H9 (cell line): ENCODE results near the gene AK8. TPM values are rescaled to one million over a fixed set of nuclear protein-coding genes. Genes with fewer than 3 reads are reported as not detected.

Experiments used
- DNase-seq: peaks from one replicate; pipeline ENCODE4 v3.0.0-alpha.2; 2017
- H2AFZ ChIP-seq: one replicate; pipeline ENCODE4 v1.6.1; 2013; ENCODE audit warnings: mild to moderate bottlenecking, low read length, control low read depth, moderate library complexity
- H2AK5ac ChIP-seq: 2 replicates; pipeline ENCODE4 v1.6.1; 2013; ENCODE audit warnings: low read length, control low read depth, mixed read lengths; ENCODE audit not compliant: insufficient read length
- H2BK120ac ChIP-seq: one replicate; pipeline ENCODE4 v1.6.1; 2013; ENCODE audit warnings: low read depth, mild to moderate bottlenecking, low read length, control low read depth, inconsistent platforms; ENCODE audit not compliant: poor library complexity, severe bottlenecking
- H2BK12ac ChIP-seq: 2 replicates; pipeline ENCODE4 v1.6.1; 2013; ENCODE audit warnings: low read length, control low read depth, mixed read lengths, low read depth; ENCODE audit not compliant: insufficient read length
- H2BK15ac ChIP-seq: 2 replicates; pipeline ENCODE4 v1.6.1; 2013; ENCODE audit warnings: low read depth, low read length, control low read depth
- H2BK20ac ChIP-seq: one replicate; pipeline ENCODE4 v1.6.1; 2013; ENCODE audit warnings: low read depth, mild to moderate bottlenecking, low read length, control low read depth, inconsistent platforms; ENCODE audit not compliant: poor library complexity, severe bottlenecking
- H2BK5ac ChIP-seq: 2 replicates; pipeline ENCODE4 v1.6.1; 2013; ENCODE audit warnings: low read length, control low read depth, mixed read lengths; ENCODE audit not compliant: insufficient read length
- H3K14ac ChIP-seq: 2 replicates; pipeline ENCODE4 v1.6.1; 2013; ENCODE audit warnings: low read length, control low read depth; ENCODE audit not compliant: insufficient read depth
- H3K18ac ChIP-seq: 2 replicates; pipeline ENCODE4 v1.6.1; 2013; ENCODE audit warnings: low read depth, mild to moderate bottlenecking, mixed read lengths, low read length, control low read depth; ENCODE audit not compliant: insufficient read length
- H3K23ac ChIP-seq: 2 replicates; pipeline ENCODE4 v1.6.1; 2013; ENCODE audit warnings: low read length, control low read depth, mixed read lengths, low read depth; ENCODE audit not compliant: insufficient read length
- H3K23me2 ChIP-seq: 2 replicates; pipeline ENCODE4 v1.6.1; 2013; ENCODE audit warnings: low read depth, mild to moderate bottlenecking, mixed read lengths, low read length, control low read depth; ENCODE audit not compliant: insufficient read length, poor library complexity, severe bottlenecking
- H3K27ac ChIP-seq: 2 replicates; pipeline ENCODE4 v1.5.1; 2013; ENCODE audit warnings: low read length, control low read depth, mixed read lengths, low read depth; ENCODE audit not compliant: insufficient read length
- H3K27me3 ChIP-seq: 2 replicates; pipeline ENCODE4 v1.6.1; 2013; ENCODE audit warnings: low read length, control low read depth, inconsistent platforms; ENCODE audit not compliant: insufficient read depth
- H3K4ac ChIP-seq: 2 replicates; pipeline ENCODE4 v1.6.1; 2013; ENCODE audit warnings: low read depth, mild to moderate bottlenecking, control low read depth, inconsistent platforms, low read length, moderate library complexity
- H3K4me1 ChIP-seq: 2 replicates; pipeline ENCODE4 v1.6.1; 2013; ENCODE audit warnings: low read length, control low read depth, inconsistent platforms; ENCODE audit not compliant: insufficient read depth
- H3K4me2 ChIP-seq: 2 replicates; pipeline ENCODE4 v1.6.1; 2013; ENCODE audit warnings: low read length, control low read depth, mixed read lengths; ENCODE audit not compliant: insufficient read length, insufficient read depth
- H3K56ac ChIP-seq: 2 replicates; pipeline ENCODE4 v1.6.1; 2013; ENCODE audit warnings: low read depth, mild to moderate bottlenecking, mixed read lengths, low read length, control low read depth; ENCODE audit not compliant: insufficient read length
- H3K79me1 ChIP-seq: 2 replicates; pipeline ENCODE4 v1.6.1; 2013; ENCODE audit warnings: low read depth, mild to moderate bottlenecking, moderate library complexity, low read length, control low read depth, inconsistent platforms; ENCODE audit not compliant: insufficient read depth, poor library complexity, severe bottlenecking
- H3K79me2 ChIP-seq: 2 replicates; pipeline ENCODE4 v1.6.1; 2013; ENCODE audit warnings: low read length, control low read depth, inconsistent platforms; ENCODE audit not compliant: insufficient read depth
- H3K9ac ChIP-seq: 2 replicates; pipeline ENCODE4 v1.6.1; 2013; ENCODE audit warnings: low read length, control low read depth, mixed read lengths; ENCODE audit not compliant: insufficient read length; ENCODE audit errors: extremely low read depth
- H3K9me3 ChIP-seq: one replicate; pipeline ENCODE4 v1.6.1; 2013; ENCODE audit warnings: low read depth, low read length, inconsistent platforms; ENCODE audit not compliant: control insufficient read depth
- H3T11ph ChIP-seq: one replicate; pipeline ENCODE4 v1.6.1; 2013; ENCODE audit warnings: mild to moderate bottlenecking, low read length, control low read depth, inconsistent platforms
- H4K20me1 ChIP-seq: one replicate; pipeline ENCODE4 v1.6.1; 2013; ENCODE audit not compliant: control insufficient read depth, insufficient read length, insufficient read depth
- H4K5ac ChIP-seq: 2 replicates; pipeline ENCODE4 v1.6.1; 2013; ENCODE audit warnings: low read depth, mild to moderate bottlenecking, mixed read lengths, low read length, control low read depth; ENCODE audit not compliant: insufficient read length
- H4K8ac ChIP-seq: replicated peaks from 2 replicates; pipeline ENCODE4 v1.6.1; 2013; ENCODE audit warnings: low read length, control low read depth, mixed read lengths, low read depth; ENCODE audit not compliant: insufficient read length
- H4K91ac ChIP-seq: 2 replicates; pipeline ENCODE4 v1.6.1; 2013; ENCODE audit warnings: low read depth, mild to moderate bottlenecking, moderate library complexity, mixed read lengths, low read length, control low read depth; ENCODE audit not compliant: insufficient read length
- H3K27ac Mint-ChIP-seq, 3 experiments: 2 replicates in 2 of 3; 3 replicates in 1 of 3; pipeline ENCODE4 v1.8.0; 2020 to 2021; ENCODE audit warnings: mixed read lengths in 3 of 3, mild to moderate bottlenecking in 1 of 3, moderate library complexity in 1 of 3
- H3K27me3 Mint-ChIP-seq: 2 replicates; pipeline ENCODE4 v1.8.0; 2021; ENCODE audit warnings: low read depth, mild to moderate bottlenecking, moderate library complexity, mixed read lengths
- H3K36me3 Mint-ChIP-seq, 3 experiments: 2 replicates in 2 of 3; 3 replicates in 1 of 3; pipeline ENCODE4 v1.8.0; 2020 to 2021; ENCODE audit warnings: low read depth in 3 of 3, mixed read lengths in 3 of 3; ENCODE audit not compliant: insufficient read depth in 1 of 3
- H3K4me1 Mint-ChIP-seq, 2 experiments: 2 replicates each; pipeline ENCODE4 v1.8.0; 2020; ENCODE audit warnings: mixed read lengths in 2 of 2
- H3K4me3 Mint-ChIP-seq, 2 experiments: 2 replicates in 1 of 2; 3 replicates in 1 of 2; pipeline ENCODE4 v1.8.0; 2020 to 2021; ENCODE audit warnings: mild to moderate bottlenecking in 2 of 2, mixed read lengths in 2 of 2, moderate library complexity in 1 of 2
- H3K9me3 Mint-ChIP-seq, 2 experiments: 2 replicates in 1 of 2; 3 replicates in 1 of 2; pipeline ENCODE4 v1.8.0; 2020; ENCODE audit warnings: mild to moderate bottlenecking in 2 of 2, mixed read lengths in 2 of 2, moderate library complexity in 1 of 2
- WGBS: extraction: QIAGEN DNeasy Blood & Tissue Kit; methylation state at CpG from one replicate; pipeline ENCODE4 v1.1.7; 2013; ENCODE audit warnings: missing lambda C conversion rate, low lambda C conversion rate, mixed read lengths; ENCODE audit not compliant: insufficient read length; ENCODE audit errors: extremely low coverage; 5-methylcytosine and 5-hydroxymethylcytosine counted together
- total RNA-seq: library from RNA; stranded (reverse); gene quantifications from 2 replicates; pipeline ENCODE4 v1.2.1, GENCODE V29; 2021
- TF ChIP-seq, protein P1 (sequence below): fragments of 200-600 bp; sonication (generic); conservative IDR thresholded peaks from 3 replicates; pipeline ENCODE4 v1.8.0; 2021; ENCODE audit warnings: antibody characterized with exemption, mild to moderate bottlenecking

AK8 gene
- total RNA-seq, 1 experiment from 2014 or later: 0.44 TPM

DNA sequence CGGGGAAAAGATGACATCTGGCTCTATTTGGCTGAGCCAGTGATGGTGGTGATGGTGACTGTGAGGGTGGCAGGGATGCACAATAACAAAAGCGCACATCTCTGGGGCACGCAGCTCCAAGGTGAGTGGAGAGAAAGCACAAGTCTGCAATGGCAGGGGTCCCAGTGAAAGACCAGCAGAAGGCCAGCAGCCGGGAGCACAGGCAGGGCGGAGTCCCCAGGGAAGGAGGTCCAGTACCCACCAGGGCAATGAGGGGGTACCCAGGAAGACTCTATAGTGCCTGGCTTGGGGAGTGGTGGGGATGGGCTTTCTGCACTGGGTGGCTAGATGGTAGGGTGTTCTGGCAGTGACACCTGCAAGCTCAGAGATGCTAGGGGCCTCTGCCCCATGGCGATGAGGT is 69.4 kb downstream of the AK8 start:
- Histone ChIP-seq H3K9me3 (no peaks in the 10 kb centered on the region), H2BK120ac (no peak overlapping the region), H4K91ac (no peak overlapping the region), H3K79me1 (no peaks in the 10 kb centered on the region), H2BK5ac (no peak overlapping the region), H2BK20ac (no peak overlapping the region), H3K4me1 (peaks cover 4% of the 10 kb centered on the region; the same call in 1 of the 2 replicates), H3K4ac (no peak overlapping the region), H3K23ac (no peak overlapping the region), H3K56ac (no peak overlapping the region), H4K8ac (no peak overlapping the region), H3K23me2 (no peaks in the 10 kb centered on the region), H3K79me2 (no peaks in the 10 kb centered on the region), H2AFZ (no peak overlapping the region), H3K27me3 (no peaks in the 10 kb centered on the region), H2BK15ac (no peak overlapping the region), H3K27ac (no peak overlapping the region), H3T11ph (no peak overlapping the region), H3K14ac (no peak overlapping the region), H4K5ac (no peak overlapping the region), H2AK5ac (no peak overlapping the region), H2BK12ac (no peak overlapping the region), H3K9ac (no peak overlapping the region), H3K4me2 (no peak overlapping the region), H3K18ac (no peak overlapping the region), H4K20me1 (no peaks in the 10 kb centered on the region)
- no peak for DNase-seq
- Mint-ChIP-seq H3K27ac (no peak overlapping the region), H3K4me1 (peaks cover 31 to 35% of the 10 kb centered on the region in 2 experiments), H3K9me3 (peaks cover 0 to 7% of the 10 kb centered on the region in 2 experiments; a peak in 2 of 5 replicates), H3K4me3 (no peak overlapping the region), H3K36me3 (no peaks in the 10 kb centered on the region; a peak in 1 of 7 replicates), H3K27me3 (peaks cover 13% of the 10 kb centered on the region)
- WGBS: no CpG with 5 or more reads among the region's 6 CpGs
- TF ChIP-seq, protein P1, sequence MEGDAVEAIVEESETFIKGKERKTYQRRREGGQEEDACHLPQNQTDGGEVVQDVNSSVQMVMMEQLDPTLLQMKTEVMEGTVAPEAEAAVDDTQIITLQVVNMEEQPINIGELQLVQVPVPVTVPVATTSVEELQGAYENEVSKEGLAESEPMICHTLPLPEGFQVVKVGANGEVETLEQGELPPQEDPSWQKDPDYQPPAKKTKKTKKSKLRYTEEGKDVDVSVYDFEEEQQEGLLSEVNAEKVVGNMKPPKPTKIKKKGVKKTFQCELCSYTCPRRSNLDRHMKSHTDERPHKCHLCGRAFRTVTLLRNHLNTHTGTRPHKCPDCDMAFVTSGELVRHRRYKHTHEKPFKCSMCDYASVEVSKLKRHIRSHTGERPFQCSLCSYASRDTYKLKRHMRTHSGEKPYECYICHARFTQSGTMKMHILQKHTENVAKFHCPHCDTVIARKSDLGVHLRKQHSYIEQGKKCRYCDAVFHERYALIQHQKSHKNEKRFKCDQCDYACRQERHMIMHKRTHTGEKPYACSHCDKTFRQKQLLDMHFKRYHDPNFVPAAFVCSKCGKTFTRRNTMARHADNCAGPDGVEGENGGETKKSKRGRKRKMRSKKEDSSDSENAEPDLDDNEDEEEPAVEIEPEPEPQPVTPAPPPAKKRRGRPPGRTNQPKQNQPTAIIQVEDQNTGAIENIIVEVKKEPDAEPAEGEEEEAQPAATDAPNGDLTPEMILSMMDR: no peak
